Astrocyte (in vitro differentiated cells and primary cell): ENCODE results near the gene SPRED1. TPM values are rescaled to one million over a fixed set of nuclear protein-coding genes. Genes with fewer than 3 reads are reported as not detected.

Experiments used
- DNase-seq: peaks from one replicate; pipeline ENCODE4 v3.0.0-alpha.2; 2010; ENCODE audit warnings: low read depth
- FAIRE-seq: peaks from 2 replicates; lab custom pipeline; 2011; peaks lifted over from hg19 to GRCh38; lab: Jason Lieb, UNC
- H2AFZ ChIP-seq: 2 replicates; pipeline ENCODE4 v1.6.0; 2012; ENCODE audit warnings: low read depth, low read length, inconsistent platforms
- H3K27ac ChIP-seq: 2 replicates; pipeline ENCODE4 v1.5.1; 2011; ENCODE audit warnings: low read depth, low read length, inconsistent platforms
- H3K27me3 ChIP-seq: 2 replicates; pipeline ENCODE4 v1.6.0; 2011; ENCODE audit warnings: low read length, inconsistent platforms; ENCODE audit not compliant: insufficient read depth
- H3K36me3 ChIP-seq: 2 replicates; pipeline ENCODE4 v1.5.1; 2011; ENCODE audit warnings: low read length, inconsistent platforms; ENCODE audit not compliant: insufficient read depth
- H3K4me1 ChIP-seq: 2 replicates; pipeline ENCODE4 v1.5.1; 2011; ENCODE audit warnings: low read length, inconsistent platforms; ENCODE audit not compliant: insufficient read depth
- H3K4me2 ChIP-seq: 2 replicates; pipeline ENCODE4 v1.6.0; 2012; ENCODE audit warnings: low read length, inconsistent platforms
- H3K4me3 ChIP-seq: 2 replicates; pipeline ENCODE4 v1.5.1; 2011; ENCODE audit warnings: low read depth, mild to moderate bottlenecking, low read length, inconsistent platforms; ENCODE audit not compliant: insufficient read depth
- H3K79me2 ChIP-seq: 2 replicates; pipeline ENCODE4 v1.6.0; 2012; ENCODE audit warnings: mild to moderate bottlenecking, low read length, inconsistent platforms; ENCODE audit not compliant: insufficient read depth
- H3K9ac ChIP-seq: 2 replicates; pipeline ENCODE4 v1.6.0; 2012; ENCODE audit warnings: mild to moderate bottlenecking, low read length, inconsistent platforms
- H3K9me3 ChIP-seq: 2 replicates; pipeline ENCODE4 v1.5.1; 2012; ENCODE audit warnings: low read depth, mild to moderate bottlenecking, low read length, inconsistent platforms; ENCODE audit not compliant: insufficient read depth
- H4K20me1 ChIP-seq: 2 replicates; pipeline ENCODE4 v1.6.0; 2012; ENCODE audit warnings: low read length, inconsistent platforms; ENCODE audit not compliant: insufficient read depth
- H3K27ac Mint-ChIP-seq: one replicate; pipeline ENCODE4 v1.8.0; 2021; ENCODE audit warnings: mild to moderate bottlenecking, mixed read lengths; ENCODE audit not compliant: unreplicated experiment
- H3K27me3 Mint-ChIP-seq: one replicate; pipeline ENCODE4 v1.8.0; 2021; ENCODE audit warnings: low read depth, mixed read lengths; ENCODE audit not compliant: unreplicated experiment
- H3K36me3 Mint-ChIP-seq: one replicate; pipeline ENCODE4 v1.8.0; 2021; ENCODE audit warnings: low read depth, mixed read lengths; ENCODE audit not compliant: unreplicated experiment
- H3K4me1 Mint-ChIP-seq: one replicate; pipeline ENCODE4 v1.8.0; 2021; ENCODE audit warnings: low read depth, mixed read lengths; ENCODE audit not compliant: unreplicated experiment
- H3K4me3 Mint-ChIP-seq: one replicate; pipeline ENCODE4 v1.8.0; 2021; ENCODE audit warnings: mild to moderate bottlenecking, moderate library complexity, mixed read lengths; ENCODE audit not compliant: unreplicated experiment
- H3K9me3 Mint-ChIP-seq: one replicate; pipeline ENCODE4 v1.8.0; 2021; ENCODE audit warnings: mild to moderate bottlenecking, mixed read lengths; ENCODE audit not compliant: unreplicated experiment
- EZH2 ChIP-seq: IDR thresholded peaks from 2 replicates; pipeline ENCODE4 v1.6.1; 2012; ENCODE audit warnings: mild to moderate bottlenecking, low read length, inconsistent platforms; ENCODE audit not compliant: insufficient read depth
- total RNA-seq: library from RNA; stranded (reverse); gene quantifications from 2 replicates; pipeline ENCODE4 v1.2.1, GENCODE V29; 2021
- TF ChIP-seq, protein P1 (sequence below): IDR thresholded peaks from 2 replicates; pipeline ENCODE4 v1.5.1; 2011; ENCODE audit warnings: low read depth, mild to moderate bottlenecking, inconsistent platforms, low read length, moderate library complexity; ENCODE audit not compliant: insufficient read depth

SPRED1 gene
- total RNA-seq, 1 donor from 2014 or later = 31.7 TPM

DNA sequence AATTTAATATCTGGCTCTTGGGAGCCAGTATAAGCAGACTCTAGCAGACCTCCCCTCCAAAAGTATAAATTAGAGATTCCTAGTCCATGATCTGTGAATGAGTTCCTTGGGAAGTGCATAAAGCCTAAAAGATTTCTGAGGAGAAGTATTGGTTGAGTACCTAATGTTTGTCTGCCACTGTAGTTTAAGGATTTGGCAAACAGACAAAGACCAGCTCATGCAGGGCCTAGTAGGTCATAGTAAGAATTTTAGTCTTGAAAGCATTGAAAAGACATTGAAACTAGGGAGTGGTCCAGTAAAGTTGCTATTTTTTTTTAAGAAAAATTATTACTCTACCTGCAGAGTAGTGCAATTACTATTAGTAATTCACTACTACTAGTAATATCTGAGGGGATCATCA lies 67.5 kb downstream of the SPRED1 start:
- H3K36me3 Mint-ChIP-seq = no peaks in the 10 kb centered on the region
- Histone ChIP-seq H3K4me3 (no peak overlapping the region), H3K4me1 (no peaks in the 10 kb centered on the region), H3K27me3 (no peaks in the 10 kb centered on the region), H3K27ac (no peak overlapping the region), H3K36me3 (peaks cover 2% of the 10 kb centered on the region), H4K20me1 (peaks cover 46% of the 10 kb centered on the region), H3K79me2 (peaks cover 80% of the 10 kb centered on the region), H3K9me3 (no peaks in the 10 kb centered on the region), H3K9ac (no peak overlapping the region), H2AFZ (no peak overlapping the region), H3K4me2 (no peak overlapping the region)
- no peak overlapping the region for H3K27ac Mint-ChIP-seq
- no peaks in the 10 kb centered on the region for H3K27me3 Mint-ChIP-seq
- H3K4me1 Mint-ChIP-seq = peaks cover 3% of the 10 kb centered on the region
- TF ChIP-seq, protein P1, sequence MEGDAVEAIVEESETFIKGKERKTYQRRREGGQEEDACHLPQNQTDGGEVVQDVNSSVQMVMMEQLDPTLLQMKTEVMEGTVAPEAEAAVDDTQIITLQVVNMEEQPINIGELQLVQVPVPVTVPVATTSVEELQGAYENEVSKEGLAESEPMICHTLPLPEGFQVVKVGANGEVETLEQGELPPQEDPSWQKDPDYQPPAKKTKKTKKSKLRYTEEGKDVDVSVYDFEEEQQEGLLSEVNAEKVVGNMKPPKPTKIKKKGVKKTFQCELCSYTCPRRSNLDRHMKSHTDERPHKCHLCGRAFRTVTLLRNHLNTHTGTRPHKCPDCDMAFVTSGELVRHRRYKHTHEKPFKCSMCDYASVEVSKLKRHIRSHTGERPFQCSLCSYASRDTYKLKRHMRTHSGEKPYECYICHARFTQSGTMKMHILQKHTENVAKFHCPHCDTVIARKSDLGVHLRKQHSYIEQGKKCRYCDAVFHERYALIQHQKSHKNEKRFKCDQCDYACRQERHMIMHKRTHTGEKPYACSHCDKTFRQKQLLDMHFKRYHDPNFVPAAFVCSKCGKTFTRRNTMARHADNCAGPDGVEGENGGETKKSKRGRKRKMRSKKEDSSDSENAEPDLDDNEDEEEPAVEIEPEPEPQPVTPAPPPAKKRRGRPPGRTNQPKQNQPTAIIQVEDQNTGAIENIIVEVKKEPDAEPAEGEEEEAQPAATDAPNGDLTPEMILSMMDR = no peak
- TF ChIP-seq EZH2 = no peak
- no peak overlapping the region for H3K4me3 Mint-ChIP-seq
- FAIRE-seq (no peak), DNase-seq (no peak)
- no peaks in the 10 kb centered on the region for H3K9me3 Mint-ChIP-seq

DNA sequence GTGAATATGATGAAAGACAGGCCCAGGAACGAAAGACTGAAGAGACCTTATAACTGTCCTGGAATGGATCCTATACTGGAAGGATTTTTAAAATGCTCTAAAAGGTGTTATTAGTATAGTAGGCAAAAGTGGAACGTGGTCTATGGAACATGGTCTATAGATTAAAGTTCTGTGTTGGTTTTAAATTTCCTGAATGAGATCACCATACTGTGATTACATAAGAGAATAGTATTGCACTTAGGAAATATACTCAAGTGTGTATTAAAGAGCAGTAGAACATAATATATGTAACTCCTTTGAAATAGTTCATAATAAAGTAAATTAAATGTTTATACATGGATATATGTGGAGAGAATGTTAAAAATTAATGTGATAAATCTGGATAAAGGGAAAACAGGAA lies 68.2 kb downstream of the SPRED1 start:
- peaks cover 7% of the 10 kb centered on the region for H3K36me3 ChIP-seq
- TF ChIP-seq EZH2 = no peak
- TF ChIP-seq, protein P1 = no peak
- Mint-ChIP-seq H3K4me1 (peaks cover 2% of the 10 kb centered on the region), H3K9me3 (no peaks in the 10 kb centered on the region), H3K27me3 (no peaks in the 10 kb centered on the region), H3K36me3 (no peaks in the 10 kb centered on the region), H3K4me3 (no peak overlapping the region), H3K27ac (no peak overlapping the region)
- H3K9me3 ChIP-seq = no peaks in the 10 kb centered on the region
- no peak for DNase-seq
- H3K4me1 ChIP-seq = no peaks in the 10 kb centered on the region
- peaks cover 73% of the 10 kb centered on the region for H3K79me2 ChIP-seq
- no peak for FAIRE-seq
- H3K27ac ChIP-seq = no peak overlapping the region
- no peaks in the 10 kb centered on the region for H3K27me3 ChIP-seq
- no peak overlapping the region for H3K9ac ChIP-seq
- H4K20me1 ChIP-seq = peaks cover 40% of the 10 kb centered on the region
- H3K4me2 ChIP-seq = no peak overlapping the region
- no peak overlapping the region for H2AFZ ChIP-seq
- no peak overlapping the region for H3K4me3 ChIP-seq

DNA sequence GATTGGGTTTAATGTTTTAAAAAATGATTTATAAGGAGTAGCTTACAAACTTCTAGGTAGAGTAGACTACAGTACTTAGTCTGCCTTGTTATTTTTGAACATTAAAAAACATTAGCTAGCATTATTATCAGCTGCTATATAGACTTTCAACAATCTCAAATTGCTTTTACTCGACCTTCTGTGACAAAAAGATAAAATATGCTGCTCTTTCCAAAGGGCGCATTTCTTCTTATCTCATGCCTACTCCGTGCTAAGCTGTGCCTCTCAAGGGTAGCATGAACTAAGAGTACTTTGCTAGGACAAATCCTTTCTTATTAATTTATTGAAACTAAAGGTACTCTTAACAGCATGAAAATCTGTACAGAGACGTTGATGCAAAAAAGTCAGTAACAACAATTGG lies 71.3 kb downstream of the SPRED1 start:
- Mint-ChIP-seq H3K4me3 (no peak overlapping the region), H3K36me3 (peaks cover 15% of the 10 kb centered on the region), H3K27me3 (no peaks in the 10 kb centered on the region), H3K27ac (no peak overlapping the region), H3K4me1 (no peaks in the 10 kb centered on the region), H3K9me3 (no peaks in the 10 kb centered on the region)
- H3K27me3 ChIP-seq = no peaks in the 10 kb centered on the region
- TF ChIP-seq EZH2 = no peak
- TF ChIP-seq, protein P1 = no peak
- H3K9ac ChIP-seq = no peak overlapping the region
- no peaks in the 10 kb centered on the region for H3K9me3 ChIP-seq
- peaks cover 42% of the 10 kb centered on the region for H3K79me2 ChIP-seq
- no peak for DNase-seq
- H2AFZ ChIP-seq = no peak overlapping the region
- no peaks in the 10 kb centered on the region for H3K4me1 ChIP-seq
- H3K27ac ChIP-seq = no peak overlapping the region
- FAIRE-seq = no peak
- H4K20me1 ChIP-seq = peaks cover 29% of the 10 kb centered on the region
- no peak overlapping the region for H3K4me2 ChIP-seq
- H3K4me3 ChIP-seq = no peak overlapping the region
- peaks cover 20% of the 10 kb centered on the region for H3K36me3 ChIP-seq
